ENCODE results near the gene ZNF124.

ZNF124 gene

GRCh38 chr1:247105966-247106365 is 65.9 kb downstream of the ZNF124 start:
- DNase-seq (ENCODE audit: insufficient read length, low spot score) = no peak
- FAIRE-seq = no peak
- TF ChIP-seq PAX5 (IDR thresholded peaks at IDR 0.05; ENCODE audit: insufficient read depth, low read length, severe bottlenecking) (no peak), POLR2A (IDR thresholded peaks at IDR 0.05; ENCODE audit: low read depth, low read length) (no peak), SPI1 (IDR thresholded peaks at IDR 0.05; ENCODE audit: low read depth, low read length) (no peak), POLR2AphosphoS5 (IDR thresholded peaks at IDR 0.05; ENCODE audit: low read depth, low read length) (no peak), POU2F2 (IDR thresholded peaks at IDR 0.05; ENCODE audit: low read depth, low read length) (no peak), TAF1 (IDR thresholded peaks at IDR 0.05; ENCODE audit: low read depth, low read length) (no peak)
